Keratinocyte (primary cell): Measurements from ENCODE around the gene SLC25A10.
A peak's percentile ranks its signal among the peaks of the same experiment; 100 is the strongest.

ENCODE experiments used
- EZH2 ChIP-seq: IDR thresholded peaks from one replicate; pipeline ENCODE4 v1.6.1; 2012; ENCODE audit warnings: inconsistent platforms, mild to moderate bottlenecking, low read length, moderate library complexity
- TF ChIP-seq, protein P1 (sequence below), 3 experiments: IDR thresholded peaks in 1 of 3; conservative IDR thresholded peaks in 1 of 3; optimal IDR thresholded peaks in 1 of 3; 2 replicates in 2 of 3; 3 replicates in 1 of 3; pipeline versions ENCODE3 to v1.5.1; 2011; ENCODE audit warnings: low read length in 3 of 3, mild to moderate bottlenecking in 3 of 3, moderate library complexity in 2 of 3, control low read depth in 1 of 3, inconsistent platforms in 1 of 3; ENCODE audit not compliant: insufficient read depth in 2 of 3; ENCODE audit errors: extremely low read depth in 1 of 3

DNA sequence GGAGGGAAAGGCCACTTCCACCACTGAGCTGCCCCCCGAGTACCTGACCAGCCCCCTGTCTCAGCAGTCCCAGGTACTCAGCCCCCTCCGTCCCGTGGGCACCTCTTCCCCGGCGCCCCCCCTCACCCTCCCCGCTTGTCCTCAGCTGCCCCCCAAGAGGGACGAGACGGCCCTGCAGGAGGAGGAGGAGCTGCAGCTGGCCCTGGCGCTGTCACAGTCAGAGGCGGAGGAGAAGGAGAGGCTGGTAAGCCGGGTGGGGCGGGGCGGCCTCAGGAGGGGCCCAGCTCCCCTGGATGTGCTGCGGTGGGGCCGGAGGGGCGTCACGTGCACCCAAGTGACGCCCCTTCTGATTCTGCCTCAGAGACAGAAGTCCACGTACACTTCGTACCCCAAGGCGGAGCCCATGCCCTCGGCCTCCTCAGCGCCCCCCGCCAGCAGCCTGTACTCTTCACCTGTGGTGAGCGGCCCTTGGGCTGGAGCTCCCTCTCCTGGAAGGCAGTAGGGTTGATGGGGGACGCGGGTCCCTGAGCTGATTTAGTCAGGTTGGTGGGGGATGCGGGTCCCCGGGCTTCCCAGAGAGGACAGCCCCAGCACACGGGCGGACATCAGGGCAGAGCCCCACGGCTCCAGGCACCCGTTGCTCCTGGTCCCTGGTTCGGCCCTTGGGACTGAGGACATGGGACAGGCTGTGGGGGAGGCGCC lies 18.4 kb upstream of the SLC25A10 start:
- no peak for TF ChIP-seq EZH2
- TF ChIP-seq, protein P1, sequence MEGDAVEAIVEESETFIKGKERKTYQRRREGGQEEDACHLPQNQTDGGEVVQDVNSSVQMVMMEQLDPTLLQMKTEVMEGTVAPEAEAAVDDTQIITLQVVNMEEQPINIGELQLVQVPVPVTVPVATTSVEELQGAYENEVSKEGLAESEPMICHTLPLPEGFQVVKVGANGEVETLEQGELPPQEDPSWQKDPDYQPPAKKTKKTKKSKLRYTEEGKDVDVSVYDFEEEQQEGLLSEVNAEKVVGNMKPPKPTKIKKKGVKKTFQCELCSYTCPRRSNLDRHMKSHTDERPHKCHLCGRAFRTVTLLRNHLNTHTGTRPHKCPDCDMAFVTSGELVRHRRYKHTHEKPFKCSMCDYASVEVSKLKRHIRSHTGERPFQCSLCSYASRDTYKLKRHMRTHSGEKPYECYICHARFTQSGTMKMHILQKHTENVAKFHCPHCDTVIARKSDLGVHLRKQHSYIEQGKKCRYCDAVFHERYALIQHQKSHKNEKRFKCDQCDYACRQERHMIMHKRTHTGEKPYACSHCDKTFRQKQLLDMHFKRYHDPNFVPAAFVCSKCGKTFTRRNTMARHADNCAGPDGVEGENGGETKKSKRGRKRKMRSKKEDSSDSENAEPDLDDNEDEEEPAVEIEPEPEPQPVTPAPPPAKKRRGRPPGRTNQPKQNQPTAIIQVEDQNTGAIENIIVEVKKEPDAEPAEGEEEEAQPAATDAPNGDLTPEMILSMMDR (optimal IDR thresholded peaks at IDR 0.05 in 1 of 3, IDR thresholded peaks at IDR 0.05 in 1 of 3, conservative IDR thresholded peaks at IDR 0.05 in 1 of 3; ENCODE audit: extremely low read depth in 1 of 3, insufficient read depth in 2 of 3, low read length in 3 of 3) = peak in 1 of 3 experiments; percentile 27
